OCI-LY7 (cell line): ENCODE measurements around the gene FGFRL1. TPM values are rescaled to one million over a fixed set of nuclear protein-coding genes. Genes with fewer than 3 reads are reported as not detected.

Source experiments
- BruUV-seq: library from RNA; stranded (reverse); fragments of 400-500 nt; replicated peaks from 2 replicates; lab custom pipeline; 2021; lab: Mats Ljungman, UMichigan
- CTCF ChIA-PET: fragments of 300-600 bp; sonication (Branson Sonifier 250); formaldehyde crosslinking; loops from one replicate; lab custom pipeline; 2022; ENCODE audit warnings: antibody characterized with exemption; ENCODE audit not compliant: unreplicated experiment; lab: Charles Lee
- POLR2A ChIA-PET: fragments of 300-600 bp; sonication (Branson Sonifier 250); formaldehyde crosslinking; loops from one replicate; lab custom pipeline; 2022; ENCODE audit warnings: antibody characterized with exemption; lab: Charles Lee
- DNase-seq: peaks from one replicate; pipeline ENCODE4 v3.0.0-alpha.2; 2015; ENCODE audit warnings: low spot score
- H2AFZ ChIP-seq: fragments of 200-600 bp; sonication (generic), shearing (Covaris generic); 2 replicates; pipeline ENCODE4 v1.6.1; 2014; ENCODE audit warnings: mild to moderate bottlenecking, antibody characterized with exemption, low read length, moderate library complexity
- H3K27ac ChIP-seq: fragments of 200-600 bp; sonication (generic); 2 replicates; pipeline ENCODE4 v1.5.1; 2014; ENCODE audit warnings: mixed run types, low read depth, mild to moderate bottlenecking, moderate library complexity, low read length, inconsistent platforms; ENCODE audit not compliant: poor library complexity, severe bottlenecking
- H3K36me3 ChIP-seq: fragments of 200-600 bp; sonication (generic); 2 replicates; pipeline ENCODE4 v1.6.1; 2014; ENCODE audit warnings: mild to moderate bottlenecking, antibody characterized with exemption, low read length, moderate library complexity, mixed read lengths; ENCODE audit not compliant: insufficient read depth
- H3K4me1 ChIP-seq: fragments of 200-600 bp; sonication (generic); 2 replicates; pipeline ENCODE4 v1.5.1; 2014; ENCODE audit warnings: mild to moderate bottlenecking, low read length; ENCODE audit not compliant: insufficient read depth, poor library complexity, severe bottlenecking
- H3K4me2 ChIP-seq: fragments of 200-600 bp; sonication (generic); 2 replicates; pipeline ENCODE4 v1.6.1; 2014; ENCODE audit warnings: mild to moderate bottlenecking, low read length
- H3K4me3 ChIP-seq: fragments of 200-600 bp; sonication (generic); 2 replicates; pipeline ENCODE4 v1.5.1; 2014; ENCODE audit warnings: mild to moderate bottlenecking, low read depth, low read length; ENCODE audit not compliant: poor library complexity, severe bottlenecking
- H3K79me2 ChIP-seq: fragments of 200-600 bp; sonication (generic); 2 replicates; pipeline ENCODE4 v1.6.1; 2016; ENCODE audit warnings: low read depth, mild to moderate bottlenecking, low read length, moderate library complexity, mixed read lengths; ENCODE audit not compliant: insufficient read depth
- H3K9me2 ChIP-seq: fragments of 200-600 bp; sonication (generic); 2 replicates; pipeline ENCODE4 v1.6.1; 2016; ENCODE audit warnings: mild to moderate bottlenecking, low read length, mixed read lengths; ENCODE audit not compliant: insufficient read depth
- H3K9me3 ChIP-seq: fragments of 200-600 bp; sonication (generic); 2 replicates; pipeline ENCODE4 v1.6.1; 2014; ENCODE audit warnings: mild to moderate bottlenecking, mixed run types, low read length, mixed read lengths
- H4K20me1 ChIP-seq: fragments of 200-600 bp; sonication (generic); 2 replicates; pipeline ENCODE4 v1.6.1; 2014; ENCODE audit warnings: mild to moderate bottlenecking, antibody characterized with exemption, low read length, moderate library complexity, mixed read lengths; ENCODE audit not compliant: insufficient read depth
- EZH2phosphoT487 ChIP-seq: fragments of 200-600 bp; sonication (generic); IDR thresholded peaks from 2 replicates; pipeline ENCODE4 v1.6.1; 2018; ENCODE audit warnings: low read depth, borderline replicate concordance, mild to moderate bottlenecking, mixed run types, antibody characterized with exemption, low read length, moderate library complexity, mixed read lengths
- intact Hi-C: fragments of 100-400 bp; cut with micrococcal nuclease; formaldehyde crosslinking; loops from one replicate; pipeline ENCODE4 v1.10.0; 2022; ENCODE audit not compliant: unreplicated experiment
- total RNA-seq, 2 experiments: library from RNA; depleted of rRNA in 1 of 2; stranded (reverse); fragments of >200 nt in 1 of 2; shearing (Covaris generic) in 1 of 2; gene quantifications; 2 replicates each; pipeline ENCODE4 v1.2.3, GENCODE V29; 2014 to 2022
- TF ChIP-seq, protein P1 (sequence below): fragments of 200-600 bp; sonication (generic); conservative IDR thresholded peaks from 2 replicates; pipeline ENCODE4 v1.5.1; 2014; ENCODE audit warnings: mild to moderate bottlenecking, antibody characterized with exemption, low read length, moderate library complexity, mixed read lengths

The FGFRL1 gene
- total RNA-seq, 2 experiments from 2014 or later, result 1.4 to 2.7 TPM

DNA sequence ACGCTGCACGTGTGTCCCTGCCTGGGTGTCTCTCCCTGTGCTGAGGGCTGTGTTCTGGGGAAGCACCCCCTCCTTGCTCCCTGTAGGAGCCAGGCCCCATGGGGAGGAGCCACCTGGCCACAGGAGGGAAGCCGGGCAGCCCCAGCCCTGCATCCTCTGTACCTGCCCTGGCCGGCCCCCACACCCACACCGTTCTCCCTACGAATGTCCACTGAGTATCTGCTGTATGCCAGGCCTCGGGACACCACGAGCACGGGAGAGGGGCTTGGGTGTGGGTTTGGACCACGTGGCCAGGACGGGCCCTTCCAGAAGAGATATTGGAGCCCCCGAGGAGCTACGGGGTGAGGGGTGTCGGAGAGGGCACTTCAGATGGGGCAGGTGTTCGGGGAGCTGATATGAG, 6.3 kb downstream of the FGFRL1 start:
- H2AFZ ChIP-seq, result no peak overlapping the region
- DNase-seq, result no peak
- no peak overlapping the region for H3K4me2 ChIP-seq
- H3K27ac ChIP-seq, result no peak overlapping the region
- H3K36me3 ChIP-seq, result no peaks in the 10 kb centered on the region
- no peak overlapping the region for H3K4me3 ChIP-seq
- intact Hi-C loops, result loop anchor here (10.0 kb wide), 1 partner anchor 227 kb away; the partner anchor contains the start of gene CTBP1
- ChIA-PET CTCF (no interaction called here), POLR2A (no interaction called here)
- H3K4me1 ChIP-seq, result peaks cover 9% of the 10 kb centered on the region
- no peaks in the 10 kb centered on the region for H4K20me1 ChIP-seq
- H3K79me2 ChIP-seq, result no peaks in the 10 kb centered on the region
- TF ChIP-seq, protein P1, sequence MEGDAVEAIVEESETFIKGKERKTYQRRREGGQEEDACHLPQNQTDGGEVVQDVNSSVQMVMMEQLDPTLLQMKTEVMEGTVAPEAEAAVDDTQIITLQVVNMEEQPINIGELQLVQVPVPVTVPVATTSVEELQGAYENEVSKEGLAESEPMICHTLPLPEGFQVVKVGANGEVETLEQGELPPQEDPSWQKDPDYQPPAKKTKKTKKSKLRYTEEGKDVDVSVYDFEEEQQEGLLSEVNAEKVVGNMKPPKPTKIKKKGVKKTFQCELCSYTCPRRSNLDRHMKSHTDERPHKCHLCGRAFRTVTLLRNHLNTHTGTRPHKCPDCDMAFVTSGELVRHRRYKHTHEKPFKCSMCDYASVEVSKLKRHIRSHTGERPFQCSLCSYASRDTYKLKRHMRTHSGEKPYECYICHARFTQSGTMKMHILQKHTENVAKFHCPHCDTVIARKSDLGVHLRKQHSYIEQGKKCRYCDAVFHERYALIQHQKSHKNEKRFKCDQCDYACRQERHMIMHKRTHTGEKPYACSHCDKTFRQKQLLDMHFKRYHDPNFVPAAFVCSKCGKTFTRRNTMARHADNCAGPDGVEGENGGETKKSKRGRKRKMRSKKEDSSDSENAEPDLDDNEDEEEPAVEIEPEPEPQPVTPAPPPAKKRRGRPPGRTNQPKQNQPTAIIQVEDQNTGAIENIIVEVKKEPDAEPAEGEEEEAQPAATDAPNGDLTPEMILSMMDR, result no peak
- no peak for TF ChIP-seq EZH2phosphoT487
- no peaks in the 10 kb centered on the region for H3K9me3 ChIP-seq
- no TSS peak for BruUV-seq
- H3K9me2 ChIP-seq, result no peaks in the 10 kb centered on the region

DNA sequence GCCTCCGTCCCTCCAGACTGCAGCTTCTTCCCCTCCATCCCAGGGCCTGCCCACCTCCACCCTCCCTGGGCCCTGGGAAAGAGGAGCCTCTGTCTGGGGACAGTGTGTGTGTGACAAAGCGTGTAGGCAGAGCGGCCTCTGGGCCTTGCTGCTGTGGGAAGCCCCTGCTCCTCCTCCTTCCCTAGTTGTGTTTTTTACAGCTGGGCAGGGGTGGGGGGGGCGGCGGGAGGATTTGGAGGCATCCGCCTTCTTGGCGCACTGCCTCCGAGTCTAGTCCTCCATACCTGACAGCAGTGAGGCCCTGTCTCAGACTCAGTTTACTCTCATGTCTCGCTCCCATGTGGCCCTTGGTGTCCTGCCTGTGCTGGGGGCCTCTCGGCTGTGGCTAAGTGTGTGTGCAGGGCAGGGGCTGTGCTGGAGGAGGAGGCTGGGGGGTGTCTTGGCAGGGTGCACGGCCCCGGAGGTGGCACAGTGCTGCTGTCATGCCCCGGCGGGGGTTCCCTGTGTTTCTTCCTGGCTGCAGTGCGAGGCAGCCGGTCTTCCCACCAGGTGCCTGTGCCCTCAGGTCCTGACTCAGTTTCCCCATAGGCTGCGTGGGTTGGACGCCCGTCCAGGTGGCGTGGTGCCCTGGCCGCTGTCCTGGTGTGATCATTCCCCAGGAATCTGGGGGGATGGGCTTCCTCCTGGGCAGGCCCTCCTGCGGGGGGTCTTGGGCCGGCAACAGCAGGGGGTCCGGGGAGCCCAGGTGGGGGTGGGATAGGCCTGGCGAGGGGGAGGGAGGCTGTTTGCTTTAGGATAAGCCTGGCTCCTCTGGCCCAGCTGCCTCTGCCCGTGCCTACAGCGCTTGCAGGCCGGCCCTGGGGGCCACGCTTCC, 7.0 kb downstream of the FGFRL1 start:
- Histone ChIP-seq H4K20me1 (no peaks in the 10 kb centered on the region), H3K9me2 (no peaks in the 10 kb centered on the region), H2AFZ (no peak overlapping the region), H3K79me2 (no peaks in the 10 kb centered on the region), H3K36me3 (no peaks in the 10 kb centered on the region), H3K4me1 (peaks cover 9% of the 10 kb centered on the region), H3K27ac (no peak overlapping the region), H3K9me3 (no peaks in the 10 kb centered on the region), H3K4me3 (no peak overlapping the region), H3K4me2 (no peak overlapping the region)
- no peak for DNase-seq
- BruUV-seq, result no TSS peak
- ChIA-PET POLR2A (no interaction called here), CTCF (no interaction called here)
- TF ChIP-seq EZH2phosphoT487, result no peak
- TF ChIP-seq, protein P1, result no peak
- intact Hi-C loops, result loop anchor here (10.0 kb wide), 1 partner anchor 226 kb away; the partner anchor contains the start of gene CTBP1

DNA sequence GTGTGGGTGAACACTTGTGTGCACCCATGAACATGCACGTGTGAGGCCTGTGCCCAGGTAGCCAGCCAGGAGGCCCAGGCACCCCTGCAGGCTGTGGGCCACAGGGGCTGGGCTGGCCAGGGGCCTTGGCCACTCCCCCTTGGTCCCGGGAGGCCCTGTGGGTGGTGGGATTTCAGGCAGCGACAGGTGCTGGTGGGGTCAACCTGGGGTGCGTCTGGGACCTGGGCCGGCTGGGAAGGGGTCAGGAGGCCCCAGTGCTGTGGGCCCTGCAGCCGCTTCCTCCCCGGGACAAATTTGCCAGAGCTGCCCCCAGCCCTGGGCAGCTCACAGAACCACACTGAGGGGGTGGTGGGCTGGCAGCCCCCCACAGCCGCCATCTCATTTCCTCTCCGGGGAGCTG, 7.9 kb downstream of the FGFRL1 start:
- TF ChIP-seq EZH2phosphoT487, result no peak
- TF ChIP-seq, protein P1, result no peak
- Histone ChIP-seq H2AFZ (no peak overlapping the region), H3K4me3 (no peak overlapping the region), H3K27ac (no peak overlapping the region), H3K9me3 (no peaks in the 10 kb centered on the region), H3K9me2 (no peaks in the 10 kb centered on the region), H4K20me1 (no peaks in the 10 kb centered on the region), H3K79me2 (no peaks in the 10 kb centered on the region), H3K4me1 (peaks cover 9% of the 10 kb centered on the region), H3K36me3 (no peaks in the 10 kb centered on the region), H3K4me2 (no peak overlapping the region)
- ChIA-PET POLR2A (no interaction called here), CTCF (no interaction called here)
- intact Hi-C loops, result loop anchor here (10.0 kb wide), 1 partner anchor 225 kb away; the partner anchor contains the start of gene CTBP1
- DNase-seq, result no peak
- no TSS peak for BruUV-seq
